Neural cell (in vitro differentiated cells): Measurements from ENCODE around the gene CSPG4. TPM values are rescaled to one million over a fixed set of nuclear protein-coding genes. Genes with fewer than 3 reads are reported as not detected.

Experiments
- H2AFZ ChIP-seq: fragments of 200-600, 300-800 bp; sonication (generic), shearing (Covaris generic); 2 replicates; pipeline ENCODE4 v1.6.0; 2014; ENCODE audit warnings: low read depth, mild to moderate bottlenecking, antibody characterized with exemption, low read length, moderate library complexity
- H3F3A ChIP-seq: fragments of 200-600 bp; shearing (Covaris generic); 2 replicates; pipeline ENCODE4 v1.6.1; 2016; ENCODE audit warnings: mild to moderate bottlenecking, moderate library complexity, mixed read lengths, antibody characterized with exemption, low read length; ENCODE audit not compliant: insufficient read depth, poor library complexity, severe bottlenecking
- H3K27ac ChIP-seq: fragments of 200-600, 300-800 bp; sonication (generic), shearing (Covaris generic); 2 replicates; pipeline ENCODE4 v1.5.1; 2014; ENCODE audit warnings: mild to moderate bottlenecking, low read length, moderate library complexity
- H3K27me3 ChIP-seq: fragments of 300-800, 200-600 bp; sonication (generic), shearing (Covaris generic); 2 replicates; pipeline ENCODE4 v1.6.0; 2014; ENCODE audit warnings: mild to moderate bottlenecking, low read depth, low read length, moderate library complexity; ENCODE audit not compliant: insufficient read depth
- H3K36me3 ChIP-seq: fragments of 300-800, 200-600 bp; sonication (generic), shearing (Covaris generic); 2 replicates; pipeline ENCODE4 v1.5.1; 2014; ENCODE audit warnings: mild to moderate bottlenecking, antibody characterized with exemption, low read length, moderate library complexity; ENCODE audit not compliant: insufficient read depth
- H3K4me2 ChIP-seq: fragments of 300-800, 200-600 bp; sonication (generic), shearing (Covaris generic); 2 replicates; pipeline ENCODE4 v1.6.0; 2014; ENCODE audit warnings: mild to moderate bottlenecking, low read length
- H3K4me3 ChIP-seq: fragments of 300-800, 200-600 bp; sonication (generic), shearing (Covaris generic); 2 replicates; pipeline ENCODE4 v1.5.1; 2014; ENCODE audit warnings: mild to moderate bottlenecking, low read length, moderate library complexity
- H3K79me2 ChIP-seq: fragments of 200-600 bp; shearing (Covaris generic); replicated peaks from 2 replicates; pipeline ENCODE4 v1.6.0; 2014; ENCODE audit warnings: mild to moderate bottlenecking, low read length, moderate library complexity; ENCODE audit not compliant: insufficient read depth
- H3K9ac ChIP-seq: fragments of 300-800, 200-600 bp; sonication (generic), shearing (Covaris generic); 2 replicates; pipeline ENCODE4 v1.6.1; 2016; ENCODE audit warnings: mild to moderate bottlenecking, low read length, mixed read lengths
- H3K9me2 ChIP-seq: fragments of 200-600 bp; shearing (Covaris generic); 2 replicates; pipeline ENCODE4 v1.6.1; 2016; ENCODE audit warnings: mild to moderate bottlenecking, low read length, mixed read lengths; ENCODE audit not compliant: insufficient read depth
- H3K9me3 ChIP-seq: fragments of 200-600, 300-800 bp; sonication (generic), shearing (Covaris generic); 2 replicates; pipeline ENCODE4 v1.6.1; 2016; ENCODE audit warnings: mild to moderate bottlenecking, mixed run types, low read length, moderate library complexity, mixed read lengths
- H4K20me1 ChIP-seq: fragments of 200-600 bp; shearing (Covaris generic); 2 replicates; pipeline ENCODE4 v1.6.1; 2016; ENCODE audit warnings: mild to moderate bottlenecking, mixed run types; ENCODE audit not compliant: insufficient read depth
- CTCF ChIP-seq: fragments of 450-650 bp; IDR thresholded peaks from 2 replicates; pipeline ENCODE4 v1.5.1; 2014; ENCODE audit warnings: antibody characterized with exemption, mild to moderate bottlenecking, moderate library complexity; ENCODE audit not compliant: poor library complexity, severe bottlenecking
- EP300 ChIP-seq: fragments of 450-650 bp; conservative IDR thresholded peaks from 2 replicates; pipeline ENCODE4 v1.6.1; 2014; ENCODE audit warnings: antibody characterized with exemption, mild to moderate bottlenecking, moderate library complexity; ENCODE audit not compliant: poor library complexity, severe bottlenecking
- EZH2 ChIP-seq: fragments of 200-600, 300-800 bp; shearing (Covaris generic), sonication (generic); IDR thresholded peaks from 2 replicates; pipeline ENCODE4 v1.6.1; 2014; ENCODE audit warnings: antibody characterized with exemption, low read length, borderline replicate concordance, mild to moderate bottlenecking; ENCODE audit not compliant: insufficient read depth, poor library complexity, severe bottlenecking
- MXI1 ChIP-seq: fragments of 450-650 bp; conservative IDR thresholded peaks from 2 replicates; pipeline ENCODE4 v1.6.1; 2014; ENCODE audit warnings: antibody characterized with exemption, mild to moderate bottlenecking; ENCODE audit not compliant: poor library complexity, severe bottlenecking
- POLR2AphosphoS5 ChIP-seq: IDR thresholded peaks from 2 replicates; pipeline ENCODE4 v1.6.1; 2012
- RAD21 ChIP-seq: fragments of 450-650 bp; conservative IDR thresholded peaks from 2 replicates; pipeline ENCODE4 v1.6.1; 2014; ENCODE audit warnings: antibody characterized with exemption, mild to moderate bottlenecking, moderate library complexity
- REST ChIP-seq: IDR thresholded peaks from 2 replicates; pipeline ENCODE4 v1.6.1; 2012; ENCODE audit warnings: borderline replicate concordance
- SMC3 ChIP-seq: fragments of 450-650 bp; conservative IDR thresholded peaks from 2 replicates; pipeline ENCODE4 v1.6.1; 2014; ENCODE audit warnings: antibody characterized with exemption, mild to moderate bottlenecking, moderate library complexity; ENCODE audit not compliant: poor library complexity
- TAF1 ChIP-seq: IDR thresholded peaks from 2 replicates; pipeline ENCODE4 v1.6.1; 2012; ENCODE audit warnings: low read depth
- polyA plus RNA-seq: library from polyadenylated mRNA; depleted of rRNA; stranded (reverse); fragments of >200 nt; gene quantifications from 2 replicates; pipeline ENCODE4 v1.2.3, GENCODE V29; 2014

CSPG4 gene
- polyA plus RNA-seq, 1 donor from 2014 or later: not detected

- no peak overlapping the region for H3K4me2 ChIP-seq
- H3F3A ChIP-seq: no peaks in the 10 kb centered on the region
- H3K27ac ChIP-seq: no peak overlapping the region
- TF ChIP-seq EZH2: no peak
- no peak for TF ChIP-seq SMC3
- no peak for TF ChIP-seq TAF1
- TF ChIP-seq POLR2AphosphoS5: no peak
- no peak for TF ChIP-seq CTCF
- TF ChIP-seq MXI1: no peak
- TF ChIP-seq EP300: no peak
- TF ChIP-seq REST: no peak
- TF ChIP-seq RAD21: no peak
- peaks cover 4% of the 10 kb centered on the region for H3K79me2 ChIP-seq
- H2AFZ ChIP-seq: no peak overlapping the region
- H3K27me3 ChIP-seq: no peaks in the 10 kb centered on the region
- no peaks in the 10 kb centered on the region for H3K36me3 ChIP-seq
- H3K9me2 ChIP-seq: no peaks in the 10 kb centered on the region
- H3K9ac ChIP-seq: no peak overlapping the region
- no peaks in the 10 kb centered on the region for H4K20me1 ChIP-seq
- no peaks in the 10 kb centered on the region for H3K9me3 ChIP-seq
- no peak overlapping the region for H3K4me3 ChIP-seq
These were observed 58.3 kb downstream of the CSPG4 start for GRCh38 chr15:75654201-75654907.

DNA sequence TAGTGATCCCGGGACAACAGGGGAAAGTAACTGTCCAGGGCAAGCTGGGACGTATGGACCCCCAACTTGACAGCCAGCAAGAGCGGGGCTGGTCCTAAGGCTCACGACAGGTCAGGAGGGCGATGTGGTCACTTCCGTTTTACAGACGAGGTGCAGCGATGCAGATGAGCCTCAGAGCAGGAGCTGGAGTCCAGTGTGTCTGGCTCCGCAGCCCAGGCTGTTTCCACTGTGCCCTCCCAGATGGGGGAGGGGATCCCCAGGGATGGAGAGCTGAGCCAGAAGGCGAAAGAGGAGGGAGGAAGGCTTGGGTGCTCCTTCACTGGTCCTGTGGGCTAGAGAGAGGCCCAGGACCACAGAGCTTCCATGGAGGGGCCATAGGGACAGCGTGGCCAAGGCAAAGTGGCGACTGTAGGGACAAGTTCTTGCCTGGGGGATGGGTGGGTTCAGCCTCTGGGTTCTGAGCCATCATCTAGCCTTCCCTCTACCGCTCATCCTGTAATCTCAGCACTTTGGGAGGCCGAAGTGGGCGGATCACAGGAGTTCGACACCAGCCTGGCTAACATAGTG, 59.2 kb downstream of the CSPG4 start:
- Histone ChIP-seq H2AFZ (no peak overlapping the region), H3K4me2 (no peak overlapping the region), H3K27me3 (peaks cover 3% of the 10 kb centered on the region), H4K20me1 (no peaks in the 10 kb centered on the region), H3K9me2 (no peaks in the 10 kb centered on the region), H3K36me3 (no peaks in the 10 kb centered on the region), H3K9me3 (no peaks in the 10 kb centered on the region), H3K4me3 (no peak overlapping the region), H3F3A (no peaks in the 10 kb centered on the region), H3K9ac (no peak overlapping the region), H3K79me2 (peaks cover 4% of the 10 kb centered on the region), H3K27ac (no peak overlapping the region)
- TF ChIP-seq RAD21: no peak
- no peak for TF ChIP-seq POLR2AphosphoS5
- TF ChIP-seq MXI1: no peak
- no peak for TF ChIP-seq SMC3
- no peak for TF ChIP-seq CTCF
- no peak for TF ChIP-seq TAF1
- no peak for TF ChIP-seq REST
- TF ChIP-seq EP300: no peak
- no peak for TF ChIP-seq EZH2
